ENCODE data around the gene USP7. TPM values are rescaled to one million over a fixed set of nuclear protein-coding genes. Genes with fewer than 3 reads are reported as not detected.

The USP7 gene
- total RNA-seq, 2 experiments from 2014 or later, result 259 to 268 TPM

DNA sequence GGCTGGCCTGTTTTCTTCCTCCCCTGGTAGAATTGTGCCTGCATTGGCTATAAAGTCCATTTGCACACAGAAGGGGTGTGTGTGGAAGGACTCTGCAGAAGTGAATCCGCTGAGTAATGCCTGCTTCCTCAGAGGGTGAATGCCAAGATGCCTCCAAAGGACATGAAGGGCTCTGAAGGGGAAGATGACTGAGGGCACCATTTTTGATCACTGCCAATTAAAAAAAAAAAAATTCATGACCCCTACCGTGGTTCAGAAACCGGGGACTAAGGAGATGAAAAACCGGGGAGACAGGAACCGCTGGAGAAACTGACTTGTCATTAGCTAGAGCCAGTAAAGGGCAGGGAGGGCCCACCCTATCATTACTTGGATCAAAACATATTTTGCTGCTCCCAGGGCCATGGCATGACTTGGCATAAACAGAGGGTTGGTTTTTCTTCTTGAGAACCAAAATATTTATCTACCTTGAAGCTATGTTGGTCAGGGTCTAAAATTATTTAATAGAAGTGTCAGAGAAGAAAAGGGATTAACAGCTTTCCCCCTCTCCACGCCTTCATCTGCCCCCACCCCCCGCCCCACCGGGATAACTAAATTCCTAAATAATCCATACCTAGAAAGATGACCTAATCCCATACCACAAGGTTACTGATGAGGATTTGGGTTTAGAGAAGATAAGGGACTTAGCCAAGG is 3.6 kb upstream of the USP7 start:
- Histone ChIP-seq H3K27ac (ENCODE audit: low read depth in 1 of 2, low read length in 2 of 2) (no peak overlapping the region), H3K36me3 (ENCODE audit: insufficient read depth, low read length) (no peaks in the 10 kb centered on the region), H3K4me1 (ENCODE audit: insufficient read depth, low read length) (peaks cover 8% of the 10 kb centered on the region), H3K27me3 (ENCODE audit: control insufficient read depth in 1 of 2, insufficient read depth in 2 of 2, low read length in 2 of 2) (no peaks in the 10 kb centered on the region), H3K4me3 (ENCODE audit: low read length) (no peak overlapping the region), H3K9me3 (ENCODE audit: control insufficient read depth in 1 of 2, insufficient read depth in 1 of 2, low read length in 2 of 2) (no peaks in the 10 kb centered on the region)
- H3K27ac Mint-ChIP-seq, result peak overlapping the region; percentile 42
- ATAC-seq (ENCODE audit: poor library complexity) (no peak), DNase-seq (peak in 2 of 14 experiments; percentile 37 to 39)
- peaks cover 13% of the 10 kb centered on the region for H3K4me1 Mint-ChIP-seq (ENCODE audit: low read depth)
- TF ChIP-seq, protein P1, sequence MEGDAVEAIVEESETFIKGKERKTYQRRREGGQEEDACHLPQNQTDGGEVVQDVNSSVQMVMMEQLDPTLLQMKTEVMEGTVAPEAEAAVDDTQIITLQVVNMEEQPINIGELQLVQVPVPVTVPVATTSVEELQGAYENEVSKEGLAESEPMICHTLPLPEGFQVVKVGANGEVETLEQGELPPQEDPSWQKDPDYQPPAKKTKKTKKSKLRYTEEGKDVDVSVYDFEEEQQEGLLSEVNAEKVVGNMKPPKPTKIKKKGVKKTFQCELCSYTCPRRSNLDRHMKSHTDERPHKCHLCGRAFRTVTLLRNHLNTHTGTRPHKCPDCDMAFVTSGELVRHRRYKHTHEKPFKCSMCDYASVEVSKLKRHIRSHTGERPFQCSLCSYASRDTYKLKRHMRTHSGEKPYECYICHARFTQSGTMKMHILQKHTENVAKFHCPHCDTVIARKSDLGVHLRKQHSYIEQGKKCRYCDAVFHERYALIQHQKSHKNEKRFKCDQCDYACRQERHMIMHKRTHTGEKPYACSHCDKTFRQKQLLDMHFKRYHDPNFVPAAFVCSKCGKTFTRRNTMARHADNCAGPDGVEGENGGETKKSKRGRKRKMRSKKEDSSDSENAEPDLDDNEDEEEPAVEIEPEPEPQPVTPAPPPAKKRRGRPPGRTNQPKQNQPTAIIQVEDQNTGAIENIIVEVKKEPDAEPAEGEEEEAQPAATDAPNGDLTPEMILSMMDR (IDR thresholded peaks at IDR 0.05), result no peak
- ChIA-PET POLR2A (interaction anchor here (0.7 kb wide), 1 partner anchor 298 kb away, joined by 6 read pairs; no protein-coding TSS in a partner anchor), CTCF (interaction anchor here (1.4 to 1.5 kb wide), 2 partner anchors 19 to 31 kb away, joined by 3 to 4 read pairs; no protein-coding TSS in a partner anchor)
- intact Hi-C loops (cut with DNase I, micrococcal nuclease), result no loop called here
- no peak overlapping the region for H3K4me3 Mint-ChIP-seq
- H3K36me3 Mint-ChIP-seq (ENCODE audit: low read depth), result peaks cover 4% of the 10 kb centered on the region
- no peaks in the 10 kb centered on the region for H3K27me3 Mint-ChIP-seq
- H3K9me3 Mint-ChIP-seq, result no peaks in the 10 kb centered on the region

DNA sequence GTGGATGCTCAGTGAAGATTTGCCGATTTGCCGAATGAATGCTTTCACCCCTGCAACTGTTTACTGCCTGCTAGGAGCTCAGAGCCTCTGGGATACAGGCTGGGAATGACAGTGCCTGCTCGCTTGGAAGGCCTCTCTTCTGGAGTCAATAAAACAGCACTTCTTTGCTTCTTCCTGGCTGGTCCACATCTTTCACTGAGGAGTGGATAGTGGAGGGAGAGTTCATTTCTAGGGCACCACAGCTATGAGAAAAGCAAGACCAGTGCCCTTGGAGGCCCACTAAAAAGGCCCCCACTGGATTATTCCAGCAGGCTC is 3.1 kb upstream of the USP7 start:
- H3K36me3 Mint-ChIP-seq (ENCODE audit: low read depth), result peaks cover 9% of the 10 kb centered on the region
- peaks cover 13% of the 10 kb centered on the region for H3K4me1 ChIP-seq (ENCODE audit: insufficient read depth, low read length)
- no peak overlapping the region for H3K27ac ChIP-seq (ENCODE audit: low read depth in 1 of 2, low read length in 2 of 2)
- H3K27ac Mint-ChIP-seq, result peak overlapping the region; percentile 42
- H3K4me3 Mint-ChIP-seq, result peak overlapping the region; percentile 17
- ATAC-seq (ENCODE audit: poor library complexity), result no peak
- H3K9me3 ChIP-seq (ENCODE audit: control insufficient read depth in 1 of 2, insufficient read depth in 1 of 2, low read length in 2 of 2), result no peaks in the 10 kb centered on the region
- no peaks in the 10 kb centered on the region for H3K27me3 Mint-ChIP-seq
- ChIA-PET POLR2A (no interaction called here), CTCF (interaction anchor here (1.4 to 1.5 kb wide), 2 partner anchors 19 to 30 kb away, joined by 3 to 4 read pairs; no protein-coding TSS in a partner anchor)
- H3K4me1 Mint-ChIP-seq (ENCODE audit: low read depth), result peaks cover 18% of the 10 kb centered on the region
- H3K4me3 ChIP-seq (ENCODE audit: low read length), result no peak overlapping the region
- H3K27me3 ChIP-seq (ENCODE audit: control insufficient read depth in 1 of 2, insufficient read depth in 2 of 2, low read length in 2 of 2), result no peaks in the 10 kb centered on the region
- no peak for DNase-seq
- intact Hi-C loops (cut with DNase I, micrococcal nuclease), result no loop called here
- TF ChIP-seq, protein P1 (IDR thresholded peaks at IDR 0.05), result no peak
- H3K9me3 Mint-ChIP-seq, result no peaks in the 10 kb centered on the region
- no peaks in the 10 kb centered on the region for H3K36me3 ChIP-seq (ENCODE audit: insufficient read depth, low read length)

DNA sequence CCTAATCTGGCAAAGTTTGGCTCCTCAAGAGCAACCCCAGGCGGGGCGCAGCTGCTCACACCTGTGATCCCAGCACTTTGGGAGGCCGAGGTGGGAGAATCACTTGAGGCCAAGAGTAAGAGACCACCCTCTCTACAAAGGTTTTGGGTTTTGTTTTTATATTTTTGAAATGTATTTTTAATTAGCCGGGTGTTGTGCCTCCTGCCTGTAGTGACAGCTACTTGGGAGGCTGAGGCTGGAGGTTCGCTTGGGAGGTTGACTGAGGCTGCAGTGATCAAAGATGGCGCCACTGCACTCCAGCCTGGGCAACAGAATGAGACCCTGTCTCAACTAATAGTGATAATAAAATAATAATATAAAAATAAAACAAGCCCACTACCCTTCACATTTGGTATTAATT is 756 bp upstream of the USP7 start:
- ChIA-PET CTCF (interaction anchor here (1.6 kb wide), 1 partner anchor 28 kb away, joined by 10 read pairs; no protein-coding TSS in a partner anchor), POLR2A (interaction anchor here (0.5 to 1.8 kb wide), 5 partner anchors 14 to 1978 kb away, joined by 3 to 41 read pairs (median 6); partner anchors contain the start of genes DEXI and HAPSTR1)
- no peak for ATAC-seq (ENCODE audit: poor library complexity)
- Histone ChIP-seq H3K4me1 (ENCODE audit: insufficient read depth, low read length) (peaks cover 36% of the 10 kb centered on the region), H3K27ac (ENCODE audit: low read depth in 1 of 2, low read length in 2 of 2) (peak overlapping the region; percentile 43 to 64), H3K36me3 (ENCODE audit: insufficient read depth, low read length) (no peaks in the 10 kb centered on the region), H3K27me3 (ENCODE audit: control insufficient read depth in 1 of 2, insufficient read depth in 2 of 2, low read length in 2 of 2) (no peaks in the 10 kb centered on the region), H3K4me3 (ENCODE audit: low read length) (peak overlapping the region; percentile 75), H3K9me3 (ENCODE audit: control insufficient read depth in 1 of 2, insufficient read depth in 1 of 2, low read length in 2 of 2) (no peaks in the 10 kb centered on the region)
- Mint-ChIP-seq H3K9me3 (no peaks in the 10 kb centered on the region), H3K4me3 (peak overlapping the region; percentile 85), H3K36me3 (ENCODE audit: low read depth) (peaks cover 11% of the 10 kb centered on the region), H3K4me1 (ENCODE audit: low read depth) (peaks cover 41% of the 10 kb centered on the region), H3K27me3 (no peaks in the 10 kb centered on the region), H3K27ac (peak overlapping the region; percentile 75)
- intact Hi-C loops (cut with DNase I, micrococcal nuclease), result loop anchor here (2.0 to 5.0 kb wide), 7 partner anchors 42 to 1778 kb away; partner anchors contain the start of genes HAPSTR1 (in 1 of the 2), METTL22 (in 1 of the 2), NUBP1 (in 1 of the 2) and PMM2 (in 1 of the 2)
- TF ChIP-seq, protein P1 (IDR thresholded peaks at IDR 0.05), result no peak
- DNase-seq, result no peak

All from CD4-positive, alpha-beta T cell (primary cell).